ENCODE data around the gene SYVN1.

DNA sequence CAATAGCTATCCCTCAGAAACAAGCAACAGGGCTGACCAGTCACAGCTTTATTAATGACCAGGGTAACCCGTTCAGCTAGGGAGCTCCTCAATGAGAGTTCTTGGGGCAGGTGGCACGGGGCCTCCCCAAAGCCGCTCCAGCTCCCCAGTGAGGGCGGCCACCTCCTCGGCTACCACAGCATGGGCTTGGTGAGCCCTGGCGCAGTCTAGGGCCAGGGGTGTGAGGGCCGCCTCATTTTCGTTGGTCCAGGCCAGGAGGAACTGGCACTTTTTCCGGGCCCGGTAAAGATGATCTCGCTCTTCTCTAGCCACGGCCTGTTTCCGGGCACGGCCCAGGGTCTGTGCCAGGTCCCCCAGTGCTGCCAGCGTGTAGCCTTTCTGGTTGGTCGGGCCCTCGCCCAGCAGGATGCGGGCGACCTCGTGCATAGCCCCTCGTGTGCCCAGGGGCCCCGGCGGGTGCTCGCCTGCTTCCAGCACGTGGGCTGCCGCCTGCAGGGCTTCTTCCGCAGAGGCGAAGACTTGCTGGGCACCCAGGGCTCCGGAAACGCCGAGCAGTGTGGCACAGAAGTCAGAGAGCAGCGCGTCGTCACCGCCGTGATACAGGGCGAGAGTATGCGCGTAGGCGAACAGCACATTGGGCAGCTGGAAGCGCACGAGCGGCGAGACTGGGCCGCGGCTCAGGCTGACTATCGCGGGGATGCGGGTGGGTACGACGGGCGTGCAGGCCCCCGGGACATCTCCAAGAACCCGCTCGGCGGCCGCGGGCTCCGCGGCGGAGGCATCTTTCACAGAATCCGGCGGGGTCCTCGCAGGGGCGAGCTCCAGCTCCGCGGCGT, 17.7 kb downstream of the SYVN1 start:
- TF ChIP-seq CTCF (IDR thresholded peaks at IDR 0.05) (no peak), POLR2A (IDR thresholded peaks at IDR 0.05) (peak in 1 of 2 donors; percentile 79)
